ENCODE results near the gene FTH1. TPM values are rescaled to one million over a fixed set of nuclear protein-coding genes. Genes with fewer than 3 reads are reported as not detected.
"Not testable (repeated sequence)": the region's sequence is repeated elsewhere in the genome, so short reads cannot be mapped to it uniquely, and the experiment has no call there.

Gene FTH1
- total and polyA plus RNA-seq, 2 of the 13 experiments (the other 11 are each of a cell fraction or from before 2014, with no cell fraction given): 607 to 760 TPM

GRCh38 chr11:62002283-62002682, 34.8 kb upstream of the FTH1 start:
- in situ Hi-C loops (cut with HindIII; ENCODE audit: extremely low pct_ligation_motif_present, low pct_unique_long_range_greater_than_20kb): loop anchor here (5.0 kb wide), 1 partner anchor 35 kb away; the partner anchor contains the start of gene FTH1
- H3K36me3 ChIP-seq (replicated peaks in 1 of 2; ENCODE audit: control insufficient read depth in 1 of 2, insufficient read depth in 2 of 2, low read length in 2 of 2); H3K27me3 ChIP-seq (ENCODE audit: control insufficient read depth in 1 of 2, insufficient read depth in 2 of 2, low read length in 2 of 2); ATAC-seq; CTCF ChIA-PET (ENCODE audit: low intra/inter-chr PET ratio, low total read pairs); FAIRE-seq; BruUV-seq (replicated peaks); DNase-seq (ENCODE audit: low spot score); H3K9me3 ChIP-seq (ENCODE audit: low read length); H4K20me1 ChIP-seq (ENCODE audit: insufficient read depth, low read length); H3K79me2 ChIP-seq (ENCODE audit: insufficient read depth, low read length); H2AFZ ChIP-seq (ENCODE audit: low read length): not testable (repeated sequence)
- Histone ChIP-seq H3K9ac (ENCODE audit: insufficient read depth, low read depth, low read length) (peak overlapping the region; percentile 75), H3K4me3 (replicated peaks in 1 of 3; ENCODE audit: insufficient read depth in 1 of 3, low read depth in 2 of 3, low read length in 3 of 3) (0 out of 6 replicates have a peak overlapping the region, but pooled peaks of 1 of the 3 experiments have one; percentile 19), H3K27ac (ENCODE audit: extremely low read length, insufficient read depth, low read length) (peak overlapping the region; percentile 92), H3K4me2 (ENCODE audit: low read depth, low read length) (peak overlapping the region; percentile 61), H3K4me1 (ENCODE audit: insufficient read depth, low read length) (peaks cover 88% of the 10 kb centered on the region)
- POLR2A ChIA-PET: interaction anchor here (1.0 to 18.6 kb wide), 7 partner anchors 9 to 98 kb away, joined by 3 to 518 read pairs (median 4); partner anchors contain the start of gene FTH1
- WGBS (ENCODE audit: low lambda C conversion rate): 72% methylated on average over 8 of the region's 8 CpGs
- TF ChIP-seq BORCS8-MEF2B (CRISPR knock-in tag; IDR thresholded peaks at IDR 0.05) (peak; percentile 62; the same call in 1 of the 2 replicates), ZXDC (CRISPR knock-in tag; IDR thresholded peaks at IDR 0.05) (0 out of 2 replicates have a peak, but pooled peaks have one; percentile 35), CCDC6 (CRISPR knock-in tag; IDR thresholded peaks at IDR 0.05) (peak; percentile 26; the same call in 1 of the 2 replicates), ZNF878 (CRISPR knock-in tag; IDR thresholded peaks at IDR 0.05) (0 out of 2 replicates have a peak, but pooled peaks have one; percentile 7), FOXO4 (CRISPR knock-in tag; conservative IDR thresholded peaks at IDR 0.05) (0 out of 2 replicates have a peak, but pooled peaks have one; percentile 72), FOXC1 (CRISPR knock-in tag; IDR thresholded peaks at IDR 0.05; ENCODE audit: borderline replicate concordance) (0 out of 2 replicates have a peak, but pooled peaks have one; percentile 20)
- intact Hi-C loops (cut with micrococcal nuclease; ENCODE audit: unreplicated experiment): loop anchor here (10.0 kb wide), 1 partner anchor 53 kb away; no protein-coding TSS in a partner anchor

Data from HepG2 (cell line).